Measurements from ENCODE around the gene RPS19.

- no peak for TF ChIP-seq CTCF (IDR thresholded peaks at IDR 0.05)
- no peak for TF ChIP-seq EP300 (IDR thresholded peaks at IDR 0.05)
- no peak for TF ChIP-seq POLR2A (IDR thresholded peaks at IDR 0.05)
Observed at GRCh38 chr19:41815301-41815700, 44.8 kb upstream of the RPS19 start.
